ENCODE results near the gene EXOSC10. TPM values are rescaled to one million over a fixed set of nuclear protein-coding genes. Genes with fewer than 3 reads are reported as not detected.

Gene EXOSC10
- total RNA-seq, result 39.2 and 51.6 TPM in 2 replicates

GRCh38 chr1:11099310-11100148 is at the start of gene EXOSC10:
TSS of gene EXOSC10 (minus strand) at chr1:11099869. CDS start at chr1:11099831, 38 bp downstream.

GRCh38 chr1:11059968-11060830 is 39.5 kb downstream of the EXOSC10 start, which contains the start of gene SRM:
TSS of gene SRM (minus strand) at chr1:11060018. CDS start at chr1:11059943, 75 bp downstream.

GRCh38 chr1:11046625-11047365 is 52.9 kb downstream of the EXOSC10 start, which contains the start of gene MASP2:
TSS of gene MASP2 (minus strand) at chr1:11047239. CDS start at chr1:11047207, 32 bp downstream.

Other genes with a start within 250 kb of the EXOSC10 start
- gene TARDBP, start 87.2 kb downstream of the EXOSC10 start, total RNA-seq, result 67.2 and 76.6 TPM in 2 replicates
- 0.35 TPM in 1 of 2 replicates, not detected in the other for gene MASP2, start 52.6 kb downstream of the EXOSC10 start, total RNA-seq
- 78.6 and 94.9 TPM in 2 replicates for gene SRM, start 39.9 kb downstream of the EXOSC10 start, total RNA-seq
- gene ANGPTL7, start 89.5 kb upstream of the EXOSC10 start, total RNA-seq, result not detected in 2 replicates
- gene MTOR, start 162.7 kb upstream of the EXOSC10 start, total RNA-seq, result 25.2 and 31.5 TPM in 2 replicates
- gene UBIAD1, start 173.3 kb upstream of the EXOSC10 start, total RNA-seq, result 4.5 and 7.2 TPM in 2 replicates

Measured in airway epithelial cell (primary cell).